Stimulated activated CD8-positive, alpha-beta memory T cell treated with anti-CD3 and anti-CD28 coated beads, Interleukin-2, amount 100 ng/mL, for 48 hours (primary cell): ENCODE data around the gene VMP1.
"Not testable (repeated sequence)": the region's sequence is repeated elsewhere in the genome, so short reads cannot be mapped to it uniquely, and the experiment has no call there.

ENCODE experiments used
- DNase-seq, 2 donors: peaks; one replicate each; pipeline ENCODE4 v3.0.0-alpha.2; 2020; ENCODE audit warnings: low read depth in 2 of 2

The VMP1 gene

DNA sequence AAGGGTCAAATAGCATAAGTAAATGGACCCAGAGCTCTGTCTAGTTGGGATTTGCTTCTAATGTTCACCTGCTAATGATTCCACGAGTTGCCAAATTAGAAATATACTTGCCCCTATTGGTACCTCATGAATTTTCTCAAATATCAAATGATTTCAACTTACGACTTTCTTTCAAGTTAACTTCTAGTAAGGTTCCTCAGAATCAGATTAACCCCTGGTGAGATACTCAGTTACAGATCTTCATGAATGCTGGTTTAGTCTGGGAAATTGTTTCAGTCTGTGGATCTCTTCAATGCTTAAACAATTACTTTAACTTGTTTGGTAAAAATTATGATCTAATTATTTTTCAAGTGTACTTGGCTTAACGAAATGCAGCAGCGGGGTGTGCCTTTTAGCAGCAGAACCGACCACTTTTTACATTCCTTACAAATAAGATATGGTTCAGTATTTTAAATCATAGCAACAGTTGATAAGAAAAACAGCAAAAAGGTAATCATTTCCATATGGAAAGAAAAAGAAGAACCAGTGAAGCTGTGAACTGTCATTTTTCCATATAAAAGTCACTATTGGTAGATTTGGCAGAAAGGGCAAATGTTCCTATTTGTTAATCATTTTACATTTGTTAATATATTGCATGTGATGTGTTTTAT is 150.8 kb downstream of the VMP1 start:
- DNase-seq, result no peak

DNA sequence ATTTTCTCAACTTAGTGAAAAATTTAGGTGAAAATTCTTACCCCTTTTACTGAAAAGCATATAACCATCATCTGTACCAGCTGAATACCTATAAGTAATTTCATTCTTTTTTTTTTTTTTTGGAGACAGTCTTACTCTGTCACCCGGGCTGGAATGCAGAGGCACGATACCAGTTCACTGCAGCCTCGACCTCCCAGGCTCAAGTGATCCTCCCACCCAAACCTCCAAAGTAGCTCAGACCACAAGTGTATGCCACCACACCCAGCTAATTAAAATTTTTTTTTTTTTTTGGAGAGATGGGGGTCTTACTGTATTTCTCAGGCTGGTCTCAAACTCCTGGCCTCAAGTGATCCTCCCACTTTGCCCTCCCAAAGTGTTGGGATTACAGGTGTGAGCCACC is 151.5 kb downstream of the VMP1 start:
- DNase-seq, result no peak

DNA sequence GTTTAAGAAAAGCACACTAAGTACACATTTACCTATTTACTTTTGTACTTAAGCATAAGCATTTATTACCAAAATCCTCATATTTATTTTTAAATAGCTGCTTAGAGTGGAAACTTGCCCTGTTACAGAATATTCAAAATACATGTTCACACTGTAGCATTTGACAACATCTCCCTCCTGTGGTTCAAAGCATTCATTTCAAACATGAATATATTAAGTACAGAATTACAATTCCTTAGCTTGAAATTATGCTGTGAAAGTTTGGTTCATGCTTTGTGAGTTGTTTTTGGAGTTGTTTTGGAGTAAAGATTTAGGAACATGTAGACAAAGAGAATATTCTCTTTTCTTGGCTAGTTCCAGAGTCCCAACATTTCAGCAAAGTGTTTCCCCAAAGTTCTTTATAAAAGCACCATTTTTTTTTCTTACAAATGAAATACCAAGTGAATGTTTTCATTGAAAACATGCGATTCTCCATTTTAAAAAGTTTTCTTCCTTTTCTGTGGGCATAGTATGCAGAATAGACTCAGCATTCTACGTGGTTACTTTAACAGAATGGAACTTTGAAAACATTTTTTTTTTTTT is 152.1 kb downstream of the VMP1 start:
- no peak for DNase-seq

DNA sequence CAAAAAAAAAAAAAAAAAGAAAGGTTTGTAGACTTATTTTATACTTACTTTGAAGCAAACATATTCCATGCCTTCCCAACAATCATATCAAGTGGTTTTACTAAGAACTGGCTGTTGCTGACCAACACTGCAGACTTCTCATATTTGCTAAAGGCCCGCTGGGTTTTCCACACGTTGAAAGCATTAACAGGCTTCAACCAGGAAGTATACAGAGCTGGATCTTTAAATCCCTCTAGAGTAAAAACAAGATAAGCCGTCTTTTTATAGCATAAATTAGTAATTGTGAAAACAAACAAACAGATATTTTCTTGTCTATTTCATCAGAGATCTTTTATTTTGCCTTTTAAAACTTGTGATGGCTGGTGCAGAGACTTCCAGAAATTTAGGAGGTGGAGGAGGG is 156.2 kb downstream of the VMP1 start:
- no peak for DNase-seq

DNA sequence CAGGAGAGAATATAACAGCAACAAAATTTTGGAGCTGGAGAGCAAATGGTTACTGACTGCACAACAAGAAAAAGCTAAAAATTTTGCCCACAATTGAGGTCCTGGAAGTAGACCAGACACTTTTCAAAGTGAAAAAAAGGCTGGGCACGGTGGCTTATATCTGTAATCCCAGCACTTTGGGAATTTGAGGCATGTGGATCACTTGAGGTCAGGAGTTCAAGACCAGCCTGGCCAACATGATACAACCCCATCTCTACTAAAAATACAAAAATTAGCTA is 162.4 kb downstream of the VMP1 start:
- no peak for DNase-seq

DNA sequence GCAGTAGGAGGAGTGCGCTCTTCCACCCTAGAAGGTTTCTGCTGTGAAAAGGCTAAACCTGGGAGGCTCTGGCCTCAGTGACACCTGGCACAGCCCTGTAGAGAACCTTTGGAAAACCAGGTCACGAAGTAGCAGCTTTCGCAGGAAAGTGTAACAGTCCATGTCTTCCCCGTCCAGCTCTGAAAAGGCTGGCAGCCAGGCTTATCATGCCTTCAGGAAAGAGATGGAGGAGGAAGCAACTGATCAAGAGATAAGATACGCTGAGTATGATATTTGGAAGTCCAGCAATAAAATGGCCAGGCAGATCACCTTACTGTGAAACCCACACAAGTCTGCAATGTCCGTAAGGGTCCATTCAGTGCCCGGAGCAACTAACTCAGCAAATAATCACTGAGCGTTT is 163.0 kb downstream of the VMP1 start:
- no peak for DNase-seq

DNA sequence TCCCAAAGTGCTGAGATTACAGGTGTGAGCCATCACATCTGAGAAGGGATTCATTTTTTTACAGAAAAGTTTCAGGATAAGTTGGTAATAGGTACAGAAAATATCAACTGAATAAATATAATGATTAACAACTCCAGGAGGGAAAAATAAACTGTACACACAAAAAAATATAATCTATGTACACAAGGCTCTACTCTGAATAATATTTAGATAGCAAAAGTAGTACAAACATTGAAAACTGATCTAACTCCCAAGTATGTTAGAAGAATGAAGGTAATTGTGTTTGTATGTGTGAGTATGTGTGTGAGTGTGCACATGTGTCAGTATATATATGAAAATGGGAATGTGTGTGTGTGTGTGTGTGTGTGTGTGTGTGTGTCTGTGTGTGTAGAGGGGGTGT is 164.9 kb downstream of the VMP1 start:
- no peak for DNase-seq

DNA sequence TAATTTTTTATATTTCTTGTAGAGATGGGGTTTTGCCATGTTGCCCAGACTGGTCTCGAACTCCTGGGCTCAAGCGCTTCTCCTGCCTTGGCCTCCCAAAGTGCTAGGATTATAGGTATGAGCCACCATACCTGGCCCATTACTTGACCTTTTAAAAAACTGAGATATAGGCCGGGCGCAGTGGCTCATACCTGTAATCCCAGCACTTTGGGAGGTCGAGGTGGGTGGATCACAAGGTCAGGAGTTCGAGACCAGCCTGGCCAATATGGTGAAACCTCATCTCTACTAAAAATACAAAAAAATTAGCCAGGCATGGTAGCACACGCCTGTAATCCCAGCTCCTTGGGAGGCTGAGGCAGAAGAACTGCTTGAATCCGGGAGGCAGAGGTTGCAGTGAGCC is 166.0 kb downstream of the VMP1 start:
- DNase-seq, result not testable (repeated sequence)

DNA sequence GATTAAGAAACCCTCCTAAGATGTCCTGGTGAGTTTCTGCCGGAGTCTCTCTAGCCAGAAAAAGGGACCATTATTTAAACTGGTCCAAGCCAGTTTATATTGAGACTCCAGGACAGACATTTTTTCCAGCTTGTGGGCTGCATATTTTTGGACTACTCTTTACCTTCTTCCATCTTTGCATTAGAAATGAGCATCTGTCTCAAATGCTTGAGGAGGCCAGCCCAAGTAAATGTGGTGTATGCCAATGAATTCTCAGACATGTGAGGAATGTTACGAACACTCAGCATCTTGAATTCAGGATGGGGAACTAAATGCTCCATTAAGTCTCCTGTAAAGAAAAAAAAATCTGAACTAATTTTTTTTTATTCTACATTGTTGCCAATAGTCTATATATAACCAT is 166.9 kb downstream of the VMP1 start:
- DNase-seq, result no peak

DNA sequence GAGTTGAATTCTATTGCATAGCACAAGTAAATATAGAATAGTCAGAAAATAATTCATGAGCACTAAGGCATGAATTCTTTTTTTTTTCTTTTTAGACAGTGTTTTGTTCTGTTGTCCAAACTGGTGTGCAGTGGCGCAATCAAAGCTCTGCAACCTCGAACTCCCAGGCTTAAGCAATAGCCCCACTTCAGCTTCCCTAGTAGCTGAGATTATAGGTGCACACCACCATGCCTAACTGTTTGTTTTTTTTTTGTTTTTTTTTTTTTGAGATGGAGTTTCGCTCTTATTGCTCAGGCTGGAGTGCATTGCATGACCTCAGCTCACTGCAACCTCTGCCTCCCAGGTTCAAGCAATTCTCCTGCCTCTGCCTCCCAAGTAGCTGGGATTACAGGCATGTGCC is 168.7 kb downstream of the VMP1 start:
- DNase-seq, result no peak

DNA sequence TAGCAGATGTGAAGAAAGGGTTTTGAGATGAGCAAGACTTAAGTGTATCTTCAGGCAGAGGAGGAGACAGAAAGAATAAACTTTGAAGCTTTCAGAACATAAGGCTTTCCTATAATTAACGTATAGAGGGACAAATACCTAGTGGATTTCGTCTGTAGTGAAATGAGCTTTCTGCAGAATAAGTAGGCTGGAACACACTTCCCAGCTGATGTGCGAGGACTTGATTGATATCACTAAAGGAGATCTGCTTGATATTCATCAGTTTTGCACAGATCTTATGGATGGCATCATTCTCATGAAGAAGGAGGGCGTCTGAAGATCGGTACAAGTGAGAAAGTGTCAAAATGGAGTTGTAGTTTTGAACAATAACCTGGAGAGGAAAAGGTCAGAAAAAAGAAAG is 170.5 kb downstream of the VMP1 start:
- DNase-seq, result no peak

DNA sequence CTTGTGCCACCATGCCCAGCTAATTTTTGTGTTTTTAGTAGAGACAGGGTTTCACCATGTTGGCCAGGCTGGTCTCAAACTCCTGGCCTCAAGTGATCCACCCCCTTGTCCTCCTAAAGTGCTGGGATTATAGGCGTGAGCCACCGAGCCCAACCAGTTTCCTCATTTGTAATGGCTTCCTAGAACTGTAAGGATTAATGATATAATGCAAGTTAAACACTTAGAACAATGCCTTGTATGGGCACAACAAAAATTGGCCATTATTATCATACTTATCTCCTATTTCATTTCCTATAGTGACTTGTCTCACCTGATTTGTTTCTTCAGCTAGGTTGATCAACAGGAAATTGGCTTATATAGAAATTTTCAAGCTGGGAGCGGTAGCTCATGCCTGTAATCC is 171.2 kb downstream of the VMP1 start:
- no peak for DNase-seq

DNA sequence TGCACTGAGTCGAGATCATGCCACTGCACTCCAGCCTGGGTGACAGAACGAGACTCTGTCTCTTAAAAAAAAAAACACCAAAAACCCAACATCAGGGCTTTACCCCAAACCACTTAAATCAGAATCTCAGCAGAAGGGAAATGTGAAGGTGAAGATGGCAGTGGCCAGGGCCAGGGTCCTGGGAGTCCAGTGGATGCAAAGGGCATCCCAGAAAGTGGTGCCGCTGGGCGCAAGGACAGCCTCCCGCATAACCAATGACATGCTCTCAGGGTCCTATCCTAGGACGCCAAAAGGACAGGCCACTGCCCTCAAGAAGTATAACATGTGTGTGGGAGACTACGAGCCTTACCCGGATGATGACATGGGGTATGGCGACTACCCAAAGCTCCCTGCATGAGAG is 177.4 kb downstream of the VMP1 start:
- no peak for DNase-seq

DNA sequence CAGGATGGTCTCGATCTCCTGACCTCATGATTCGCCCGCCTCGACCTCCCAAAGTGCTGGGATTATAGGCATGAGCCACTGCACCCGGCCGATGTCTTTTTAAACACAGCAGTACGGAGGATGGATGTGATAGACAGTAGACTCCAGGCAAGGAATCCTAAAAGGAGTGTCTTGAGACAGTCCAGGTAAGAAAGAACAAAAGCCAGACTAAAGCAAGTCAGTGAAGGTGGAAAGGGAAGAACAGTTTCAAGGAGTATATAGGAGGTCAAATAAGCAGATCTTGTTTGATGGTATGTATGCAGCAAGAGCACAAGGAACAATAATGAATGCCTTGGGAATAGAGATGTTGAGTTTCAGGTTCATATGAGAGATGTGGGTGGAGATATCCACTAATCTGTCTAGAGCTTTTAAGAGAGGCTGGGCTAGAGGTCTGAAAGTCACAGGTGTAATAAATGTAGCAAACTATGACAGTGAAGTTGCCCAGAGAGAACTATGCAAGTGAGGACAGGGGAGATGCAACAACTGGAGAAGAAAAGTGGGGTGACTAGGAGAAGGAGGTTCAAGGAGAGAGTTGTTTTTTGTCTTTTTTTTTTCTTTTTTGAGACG is 180.8 kb downstream of the VMP1 start:
- DNase-seq, result no peak

DNA sequence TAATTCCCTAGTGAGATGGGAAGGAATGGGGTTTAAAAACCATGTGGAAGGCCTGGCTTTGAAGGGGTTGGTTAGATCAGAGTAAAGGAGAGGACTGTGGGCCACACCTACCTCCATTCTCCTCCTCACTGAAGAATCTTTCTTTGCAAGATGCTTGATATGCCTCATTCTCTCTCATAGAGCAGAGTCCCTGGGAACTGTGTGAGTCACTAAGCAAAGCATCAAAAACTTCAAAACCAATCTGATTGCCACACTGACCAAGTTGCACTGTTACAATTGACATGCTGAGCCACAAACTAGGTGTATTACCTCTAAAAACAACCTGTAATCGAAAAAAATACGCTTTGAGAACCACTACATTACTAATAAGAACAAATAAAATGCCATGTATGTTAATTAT is 183.3 kb downstream of the VMP1 start:
- DNase-seq, result no peak
